GM12878 (cell line): ENCODE measurements around the gene USP47. TPM values are rescaled to one million over a fixed set of nuclear protein-coding genes. Genes with fewer than 3 reads are reported as not detected.

Experiments used
- ATAC-seq: fragments of 200-7000 bp; cut with Tn5 transposase; 3 replicates; pipeline ENCODE4 v1.9.1; 2020; ENCODE audit warnings: mild to moderate bottlenecking, moderate library complexity
- BruUV-seq: library from RNA; stranded (reverse); fragments of 400-500 nt; replicated peaks from 2 replicates; lab custom pipeline; 2021; lab: Mats Ljungman, UMichigan
- CTCF ChIA-PET: fragments of 300-600 bp; sonication (Branson Sonifier 250); formaldehyde crosslinking; extraction: SDS; loops from one replicate; lab custom pipeline; 2021; ENCODE audit warnings: inconsistent platforms; lab: Yijun Ruan, JAX
- POLR2A ChIA-PET: fragments of 350-600 bp; formaldehyde crosslinking; extraction: SDS; loops from one replicate; lab custom pipeline; 2021; ENCODE audit warnings: inconsistent platforms; lab: Charles Lee
- RAD21 ChIA-PET: fragments of 300-600 bp; sonication (Branson Sonifier 250); formaldehyde crosslinking; loops from one replicate; lab custom pipeline; 2023; ENCODE audit warnings: antibody characterized with exemption; ENCODE audit not compliant: unreplicated experiment; lab: Charles Lee
- SMC1A ChIA-PET: fragments of 300-600 bp; sonication (Branson Sonifier 250); formaldehyde crosslinking; loops from one replicate; lab custom pipeline; 2023; ENCODE audit not compliant: unreplicated experiment, uncharacterized antibody; lab: Charles Lee
- DNase-seq: peaks from one replicate; pipeline ENCODE4 v3.0.0-alpha.2; 2011; ENCODE audit warnings: low read depth, low spot score
- FAIRE-seq: peaks from 3 replicates; lab custom pipeline; 2011; peaks lifted over from hg19 to GRCh38; lab: Jason Lieb, UNC
- H2AFZ ChIP-seq: 2 replicates; pipeline ENCODE4 v1.6.0; 2011; ENCODE audit warnings: low read depth, low read length, control low read depth; ENCODE audit not compliant: control insufficient read depth
- H3K27ac ChIP-seq: 2 replicates; pipeline ENCODE4 v1.5.1; 2011; ENCODE audit warnings: control low read depth; ENCODE audit not compliant: control insufficient read depth, insufficient read depth
- H3K27me3 ChIP-seq, 2 experiments: replicated peaks in 1 of 2; 2 replicates each; pipeline versions ENCODE4 v1.6.0 to v1.6.1; 2011; ENCODE audit warnings: low read length in 1 of 2; ENCODE audit not compliant: control insufficient read depth in 2 of 2, insufficient read depth in 2 of 2
- H3K36me3 ChIP-seq, 2 experiments: 2 replicates each; pipeline ENCODE4 v1.5.1; 2011; ENCODE audit warnings: low read length in 1 of 2; ENCODE audit not compliant: control insufficient read depth in 2 of 2, insufficient read depth in 2 of 2
- H3K4me1 ChIP-seq: 2 replicates; pipeline ENCODE4 v1.6.1; 2011; ENCODE audit warnings: mild to moderate bottlenecking, low read length, moderate library complexity, mixed read lengths; ENCODE audit not compliant: control insufficient read depth, insufficient read depth
- H3K4me2 ChIP-seq: 2 replicates; pipeline ENCODE4 v1.6.0; 2011; ENCODE audit warnings: control low read depth; ENCODE audit not compliant: control insufficient read depth, insufficient read depth
- H3K4me3 ChIP-seq: fragments of 200-600 bp; sonication (generic); 2 replicates; pipeline ENCODE4 v1.5.1; 2016
- H3K79me2 ChIP-seq: 2 replicates; pipeline ENCODE4 v1.6.0; 2011; ENCODE audit warnings: low read length; ENCODE audit not compliant: control insufficient read depth, insufficient read depth
- H3K9ac ChIP-seq: 2 replicates; pipeline ENCODE4 v1.8.0; 2011; ENCODE audit warnings: low read length, control low read depth, mixed read lengths; ENCODE audit not compliant: control insufficient read depth, insufficient read depth
- H3K9me3 ChIP-seq: replicated peaks from 3 replicates; pipeline ENCODE4 v1.5.1; 2011; ENCODE audit warnings: mild to moderate bottlenecking, low read length; ENCODE audit not compliant: control insufficient read depth, insufficient read depth
- H4K20me1 ChIP-seq: 2 replicates; pipeline ENCODE4 v1.6.0; 2011; ENCODE audit not compliant: control insufficient read depth, insufficient read depth
- CBX3 ChIP-seq: fragments of 200-600 bp; sonication (generic); IDR thresholded peaks from 2 replicates; pipeline ENCODE4 v1.6.1; 2016; ENCODE audit warnings: low read depth, borderline replicate concordance
- EED ChIP-seq: sonication (generic); IDR thresholded peaks from 2 replicates; pipeline ENCODE4 v1.6.1; 2016; ENCODE audit warnings: antibody characterized with exemption, low read depth
- HDAC2 ChIP-seq: fragments of 200-600 bp; sonication (generic); IDR thresholded peaks from 2 replicates; pipeline ENCODE4 v1.6.1; 2017
- HDAC6 ChIP-seq: fragments of 200-600 bp; sonication (generic); IDR thresholded peaks from one replicate; pipeline ENCODE4 v1.8.0; 2017; ENCODE audit warnings: antibody characterized with exemption; ENCODE audit not compliant: unreplicated experiment
- IKZF1 ChIP-seq: fragments of 450-650 bp; conservative IDR thresholded peaks from 2 replicates; pipeline ENCODE4 v1.6.1; 2017; ENCODE audit warnings: antibody characterized with exemption, mild to moderate bottlenecking
- MAX ChIP-seq: IDR thresholded peaks from 2 replicates; pipeline ENCODE4 v1.6.1; 2012; ENCODE audit warnings: low read depth, low read length, improper control_type of control experiment
- MEF2A ChIP-seq: IDR thresholded peaks from 2 replicates; pipeline ENCODE4 v1.6.1; 2011; ENCODE audit warnings: low read depth, mild to moderate bottlenecking, low read length, moderate library complexity; ENCODE audit not compliant: insufficient read depth
- MEF2B ChIP-seq: fragments of 450-650 bp; IDR thresholded peaks from 2 replicates; pipeline ENCODE4 v1.6.1; 2018; ENCODE audit warnings: mild to moderate bottlenecking, moderate library complexity; ENCODE audit not compliant: partially characterized antibody, poor library complexity, severe bottlenecking
- NR2C1 ChIP-seq: fragments of 450-650 bp; IDR thresholded peaks from 2 replicates; pipeline ENCODE4 v1.6.1; 2017; ENCODE audit warnings: antibody characterized with exemption, mild to moderate bottlenecking, moderate library complexity
- PAX8 ChIP-seq: fragments of 450-650 bp; IDR thresholded peaks from 2 replicates; pipeline ENCODE4 v1.6.1; 2017; ENCODE audit warnings: mild to moderate bottlenecking, moderate library complexity
- RFX5 ChIP-seq: IDR thresholded peaks from 2 replicates; pipeline ENCODE4 v1.6.1; 2011; ENCODE audit warnings: low read depth, low read length, improper control_type of control experiment
- SMAD1 ChIP-seq: fragments of 450-650 bp; IDR thresholded peaks from 2 replicates; pipeline ENCODE4 v1.6.1; 2018; ENCODE audit warnings: mild to moderate bottlenecking, low read depth; ENCODE audit not compliant: partially characterized antibody
- SRF ChIP-seq, 2 experiments: IDR thresholded peaks; 2 replicates each; pipeline ENCODE4 v1.6.1; 2011; ENCODE audit warnings: low read depth in 2 of 2, low read length in 2 of 2, mild to moderate bottlenecking in 1 of 2, moderate library complexity in 1 of 2
- SUZ12 ChIP-seq: fragments of 200-600 bp; sonication (generic); IDR thresholded peaks from one replicate; pipeline ENCODE4 v1.6.1; 2018; ENCODE audit warnings: antibody characterized with exemption, mild to moderate bottlenecking; ENCODE audit not compliant: unreplicated experiment
- USF1 ChIP-seq: IDR thresholded peaks from 2 replicates; pipeline ENCODE4 v1.6.1; 2011; ENCODE audit warnings: borderline replicate concordance, low read depth, mild to moderate bottlenecking, moderate library complexity, mixed read lengths, low read length; ENCODE audit not compliant: insufficient read depth; ENCODE audit errors: extremely low read length
- USF2 ChIP-seq: IDR thresholded peaks from 2 replicates; pipeline ENCODE4 v1.6.1; 2011; ENCODE audit warnings: low read depth, low read length, improper control_type of control experiment, borderline replicate concordance
- WGBS: methylation state at CpG from one replicate; pipeline ENCODE4 v1.1.6; 2016; ENCODE audit warnings: low lambda C conversion rate; ENCODE audit not compliant: insufficient replicate concordance, insufficient coverage; ENCODE audit errors: missing lambda C conversion rate; 5-methylcytosine and 5-hydroxymethylcytosine counted together
- in situ Hi-C: fragments of 300-500 bp; cut with MboI; formaldehyde crosslinking; loops from 9 replicates; pipeline ENCODE4 v1.14.3; 2018; ENCODE audit warnings: mixed read lengths
- intact Hi-C: fragments of 100-400 bp; cut with micrococcal nuclease; formaldehyde crosslinking; loops from one replicate; pipeline ENCODE4 v1.14.2; 2022; ENCODE audit not compliant: unreplicated experiment
- polyA plus RNA-seq, 11 experiments: library from polyadenylated mRNA; depleted of rRNA in 4 of 11; unstranded in 6 of 11; stranded (reverse) in 5 of 11; fragments of >200 nt; fragmentation: Nextera tagmentation in 4 of 11; fragmentation: Illumina TruSeq in 1 of 11; extraction: Ambion mirVana in 4 of 11; extraction: Trizol in 1 of 11; gene quantifications; 1 replicate in 1 of 11; 2 replicates in 10 of 11; pipeline versions ENCODE4 v1.2.1 to v1.2.3, GENCODE V29; 2011 to 2016; ENCODE audit warnings: inconsistent platforms in 2 of 11, missing spikeins in 2 of 11, low read depth in 1 of 11
- total RNA-seq, 4 experiments: library from RNA; depleted of rRNA in 3 of 4; stranded (reverse); fragments of >200 nt in 3 of 4; fragmentation: Illumina TruSeq in 1 of 4; extraction: Trizol in 1 of 4; gene quantifications; 2 replicates each; pipeline versions ENCODE4 v1.2.1 to v1.2.3, GENCODE V29; 2013 to 2021

The USP47 gene
- total and polyA plus RNA-seq, 10 of the 15 experiments (the other 5 are each of a cell fraction or from before 2014, with no cell fraction given): 13.9 to 54.0 (median 31.6) TPM

- no peaks in the 10 kb centered on the region for H3K79me2 ChIP-seq
- FAIRE-seq (no peak), DNase-seq (no peak), ATAC-seq (no peak)
- H3K9me3 ChIP-seq: no peaks in the 10 kb centered on the region
- no peaks in the 10 kb centered on the region for H4K20me1 ChIP-seq
- in situ Hi-C loops: no loop called here
- H3K27ac ChIP-seq: no peak overlapping the region
- H3K36me3 ChIP-seq: peaks cover 0 to 12% of the 10 kb centered on the region in 2 experiments; a peak in 3 of 4 replicates
- H2AFZ ChIP-seq: no peak overlapping the region
- H3K4me2 ChIP-seq: no peak overlapping the region
- no peaks in the 10 kb centered on the region for H3K4me1 ChIP-seq
- TF ChIP-seq EED (no peak), SRF (IDR thresholded peaks at IDR 0.05; ENCODE audit: low read depth in 2 of 2, low read length in 2 of 2) (no peak), USF2 (no peak), MAX (no peak), NR2C1 (no peak), USF1 (no peak), SMAD1 (no peak), MEF2A (no peak), SUZ12 (no peak), HDAC6 (no peak), IKZF1 (no peak), MEF2B (no peak), PAX8 (no peak), HDAC2 (no peak), RFX5 (no peak), CBX3 (no peak)
- BruUV-seq: no TSS peak
- POLR2A ChIA-PET: no interaction called here
- H3K9ac ChIP-seq: no peak overlapping the region
- SMC1A ChIA-PET: no interaction called here
- WGBS: 95% methylated on average over 3 of the region's 3 CpGs
- intact Hi-C loops: no loop called here
- no peaks in the 10 kb centered on the region for H3K27me3 ChIP-seq
- CTCF ChIA-PET: no interaction called here
- RAD21 ChIA-PET: no interaction called here
- H3K4me3 ChIP-seq: no peak overlapping the region
These were observed 95.7 kb downstream of the USP47 start for GRCh38 chr11:11937433-11937832.
